ENCODE results near the gene DNM3. TPM values are rescaled to one million over a fixed set of nuclear protein-coding genes. Genes with fewer than 3 reads are reported as not detected.

Gene DNM3
- total and polyA plus RNA-seq, 4 donors = 2.1 to 16.3 (median 5.6) TPM

- H3K36me3 ChIP-seq (ENCODE audit: control insufficient read depth in 4 of 4, insufficient read depth in 4 of 4, low read length in 4 of 4) = no peaks in the 10 kb centered on the region
- WGBS, 2 donors = 97 to 100% methylated on average over 1 of the region's 1 CpG
- TF ChIP-seq CTCF (IDR thresholded peaks at IDR 0.05; ENCODE audit: control extremely low read depth, extremely low read depth) = no peak
Observed at GRCh38 chr1:172340520-172340919, 499.2 kb downstream of the DNM3 start.

GRCh38 chr1:172341697-172342096 is 500.4 kb downstream of the DNM3 start:
- DNase-seq (no peak), ATAC-seq (ENCODE audit: insufficient read depth, low FRiP score) (no peak)
- Histone ChIP-seq H3K27ac (ENCODE audit: low read depth in 1 of 2, low read length in 1 of 2) (no peak overlapping the region), H3K9ac (ENCODE audit: insufficient read depth in 1 of 2, low read length in 2 of 2) (no peak overlapping the region), H3K36me3 (ENCODE audit: control insufficient read depth in 4 of 4, insufficient read depth in 4 of 4, low read length in 4 of 4) (no peaks in the 10 kb centered on the region), H3K4me1 (ENCODE audit: control insufficient read depth in 5 of 5, insufficient read depth in 5 of 5, low read length in 5 of 5) (peaks cover 0 to 18% (median 0%) of the 10 kb centered on the region in 5 donors), H3K4me3 (no peak overlapping the region), H3K27me3 (ENCODE audit: control insufficient read depth in 3 of 3, insufficient read depth in 3 of 3, low read length in 2 of 3) (no peaks in the 10 kb centered on the region), H3K9me3 (ENCODE audit: control insufficient read depth in 4 of 4, insufficient read depth in 3 of 4, low read length in 3 of 4) (no peaks in the 10 kb centered on the region)
- WGBS, 2 donors = 94 to 97% methylated on average over 4 of the region's 4 CpGs
- no peak for TF ChIP-seq CTCF (IDR thresholded peaks at IDR 0.05; ENCODE audit: control extremely low read depth, extremely low read depth)

More at GRCh38 chr1:172340520-172340919, 499.2 kb downstream of the DNM3 start:
- ATAC-seq (ENCODE audit: insufficient read depth, low FRiP score) (no peak), DNase-seq (no peak)
- no peak overlapping the region for H3K27ac ChIP-seq (ENCODE audit: low read depth in 1 of 2, low read length in 1 of 2)
- H3K9ac ChIP-seq (ENCODE audit: insufficient read depth in 1 of 2, low read length in 2 of 2) = no peak overlapping the region
- no peaks in the 10 kb centered on the region for H3K9me3 ChIP-seq (ENCODE audit: control insufficient read depth in 4 of 4, insufficient read depth in 3 of 4, low read length in 3 of 4)
- no peak overlapping the region for H3K4me3 ChIP-seq
- no peaks in the 10 kb centered on the region for H3K27me3 ChIP-seq (ENCODE audit: control insufficient read depth in 3 of 3, insufficient read depth in 3 of 3, low read length in 2 of 3)
- H3K4me1 ChIP-seq (ENCODE audit: control insufficient read depth in 5 of 5, insufficient read depth in 5 of 5, low read length in 5 of 5) = peaks cover 0 to 18% (median 0%) of the 10 kb centered on the region in 5 donors

GRCh38 chr1:172342584-172343239 is 501.4 kb downstream of the DNM3 start:
- Histone ChIP-seq H3K36me3 (ENCODE audit: control insufficient read depth in 4 of 4, insufficient read depth in 4 of 4, low read length in 4 of 4) (no peaks in the 10 kb centered on the region), H3K27me3 (ENCODE audit: control insufficient read depth in 3 of 3, insufficient read depth in 3 of 3, low read length in 2 of 3) (no peaks in the 10 kb centered on the region), H3K27ac (ENCODE audit: low read depth in 1 of 2, low read length in 1 of 2) (no peak overlapping the region), H3K9me3 (ENCODE audit: control insufficient read depth in 4 of 4, insufficient read depth in 3 of 4, low read length in 3 of 4) (peaks cover 0 to 5% (median 0%) of the 10 kb centered on the region in 4 donors), H3K9ac (ENCODE audit: insufficient read depth in 1 of 2, low read length in 2 of 2) (peak overlapping the region in 1 of 2 donors; percentile 40), H3K4me3 (no peak overlapping the region), H3K4me1 (ENCODE audit: control insufficient read depth in 5 of 5, insufficient read depth in 5 of 5, low read length in 5 of 5) (peaks cover 0 to 18% (median 0%) of the 10 kb centered on the region in 5 donors)
- no peak for DNase-seq
- WGBS, 2 donors = 77 to 84% methylated on average over 4 of the region's 4 CpGs
- no peak for TF ChIP-seq CTCF (IDR thresholded peaks at IDR 0.05; ENCODE audit: control extremely low read depth, extremely low read depth)
- ATAC-seq (ENCODE audit: insufficient read depth, low FRiP score) = no peak

Data from lung (tissue), 12 donors.